Measurements from ENCODE around the gene PLXNB1. TPM values are rescaled to one million over a fixed set of nuclear protein-coding genes. Genes with fewer than 3 reads are reported as not detected.

Gene PLXNB1
- total and polyA plus RNA-seq, 2 of the 13 experiments (the other 11 are each of a cell fraction or from before 2014, with no cell fraction given), result 86.0 to 143 TPM

- no peak for TF ChIP-seq ZBTB26 (CRISPR knock-in tag; IDR thresholded peaks at IDR 0.05; ENCODE audit: borderline replicate concordance)
- TF ChIP-seq ZNF10 (CRISPR knock-in tag; IDR thresholded peaks at IDR 0.05; ENCODE audit: borderline replicate concordance, low read depth), result no peak
- TF ChIP-seq FOSL2 (CRISPR knock-in tag; IDR thresholded peaks at IDR 0.05), result peak; percentile 16
- TF ChIP-seq, protein P1, sequence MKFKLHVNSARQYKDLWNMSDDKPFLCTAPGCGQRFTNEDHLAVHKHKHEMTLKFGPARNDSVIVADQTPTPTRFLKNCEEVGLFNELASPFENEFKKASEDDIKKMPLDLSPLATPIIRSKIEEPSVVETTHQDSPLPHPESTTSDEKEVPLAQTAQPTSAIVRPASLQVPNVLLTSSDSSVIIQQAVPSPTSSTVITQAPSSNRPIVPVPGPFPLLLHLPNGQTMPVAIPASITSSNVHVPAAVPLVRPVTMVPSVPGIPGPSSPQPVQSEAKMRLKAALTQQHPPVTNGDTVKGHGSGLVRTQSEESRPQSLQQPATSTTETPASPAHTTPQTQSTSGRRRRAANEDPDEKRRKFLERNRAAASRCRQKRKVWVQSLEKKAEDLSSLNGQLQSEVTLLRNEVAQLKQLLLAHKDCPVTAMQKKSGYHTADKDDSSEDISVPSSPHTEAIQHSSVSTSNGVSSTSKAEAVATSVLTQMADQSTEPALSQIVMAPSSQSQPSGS (CRISPR knock-in tag; IDR thresholded peaks at IDR 0.05), result peak; percentile 37; the same call in 1 of the 2 replicates
- TF ChIP-seq, protein P2, sequence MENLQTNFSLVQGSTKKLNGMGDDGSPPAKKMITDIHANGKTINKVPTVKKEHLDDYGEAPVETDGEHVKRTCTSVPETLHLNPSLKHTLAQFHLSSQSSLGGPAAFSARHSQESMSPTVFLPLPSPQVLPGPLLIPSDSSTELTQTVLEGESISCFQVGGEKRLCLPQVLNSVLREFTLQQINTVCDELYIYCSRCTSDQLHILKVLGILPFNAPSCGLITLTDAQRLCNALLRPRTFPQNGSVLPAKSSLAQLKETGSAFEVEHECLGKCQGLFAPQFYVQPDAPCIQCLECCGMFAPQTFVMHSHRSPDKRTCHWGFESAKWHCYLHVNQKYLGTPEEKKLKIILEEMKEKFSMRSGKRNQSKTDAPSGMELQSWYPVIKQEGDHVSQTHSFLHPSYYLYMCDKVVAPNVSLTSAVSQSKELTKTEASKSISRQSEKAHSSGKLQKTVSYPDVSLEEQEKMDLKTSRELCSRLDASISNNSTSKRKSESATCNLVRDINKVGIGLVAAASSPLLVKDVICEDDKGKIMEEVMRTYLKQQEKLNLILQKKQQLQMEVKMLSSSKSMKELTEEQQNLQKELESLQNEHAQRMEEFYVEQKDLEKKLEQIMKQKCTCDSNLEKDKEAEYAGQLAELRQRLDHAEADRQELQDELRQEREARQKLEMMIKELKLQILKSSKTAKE (CRISPR knock-in tag; IDR thresholded peaks at IDR 0.05; ENCODE audit: borderline replicate concordance), result 0 out of 2 replicates have a peak, but pooled peaks have one; percentile 26
- no peak for TF ChIP-seq ZNF674 (CRISPR knock-in tag; IDR thresholded peaks at IDR 0.05; ENCODE audit: low read depth)
- TF ChIP-seq ZKSCAN8 (CRISPR knock-in tag; IDR thresholded peaks at IDR 0.05; ENCODE audit: borderline replicate concordance), result no peak
- TF ChIP-seq FOXA1 (IDR thresholded peaks at IDR 0.05), result no peak
- no peak for TF ChIP-seq FOXA1 (CRISPR knock-in tag; IDR thresholded peaks at IDR 0.05)
These were observed 16.7 kb upstream of the PLXNB1 start, which contains the start of gene ATRIP (continued) for GRCh38 chr3:48446425-48447193.

All from HepG2 (cell line).